Testis (tissue), 2 donors: ENCODE measurements around the gene KCNF1.

Experiments used
- CTCF ChIP-seq, 3 experiments: fragments of 450-650 bp in 2 of 3; fragments of 200-600 bp in 1 of 3; sonication (generic) in 1 of 3; IDR thresholded peaks; one replicate each; pipeline ENCODE4 v1.5.1; 2016 to 2019; ENCODE audit warnings: antibody characterized with exemption in 3 of 3, mild to moderate bottlenecking in 2 of 3, moderate library complexity in 1 of 3
- POLR2A ChIP-seq: fragments of 450-650 bp; IDR thresholded peaks from one replicate; pipeline ENCODE4 v1.6.1; 2017; ENCODE audit warnings: antibody characterized with exemption, mild to moderate bottlenecking, moderate library complexity

GRCh38 chr2:10877651-10878111 lies 34.1 kb upstream of the KCNF1 start:
- TF ChIP-seq CTCF (IDR thresholded peaks at IDR 0.05) = no peak
- TF ChIP-seq POLR2A = no peak
